HUES6 (cell line): ENCODE data around the gene ATP2B2.

ENCODE experiments used
- H3K27ac ChIP-seq: 2 replicates; pipeline ENCODE4 v1.7.0; 2013; ENCODE audit warnings: low read depth, mild to moderate bottlenecking, low read length, inconsistent platforms
- H3K27me3 ChIP-seq: 2 replicates; pipeline ENCODE4 v1.6.1; 2013; ENCODE audit warnings: low read length; ENCODE audit not compliant: control insufficient read depth, insufficient read depth
- H3K36me3 ChIP-seq: 2 replicates; pipeline ENCODE4 v1.6.1; 2013; ENCODE audit warnings: low read length; ENCODE audit not compliant: control insufficient read depth, insufficient read depth
- H3K4me1 ChIP-seq: 2 replicates; pipeline ENCODE4 v1.6.1; 2013; ENCODE audit warnings: low read length; ENCODE audit not compliant: control insufficient read depth, insufficient read depth
- H3K4me3 ChIP-seq: 2 replicates; pipeline ENCODE4 v1.5.1; 2013; ENCODE audit warnings: low read depth, low read length
- H3K9ac ChIP-seq: one replicate; pipeline ENCODE4 v1.6.1; 2013; ENCODE audit warnings: mild to moderate bottlenecking, low read length
- H3K9me3 ChIP-seq: 2 replicates; pipeline ENCODE4 v1.6.1; 2013; ENCODE audit warnings: low read depth, low read length; ENCODE audit not compliant: control insufficient read depth, insufficient read depth

Gene ATP2B2

GRCh38 chr3:10468613-10469354 lies 36.6 kb downstream of the ATP2B2 start:
- Histone ChIP-seq H3K4me3 (no peak overlapping the region), H3K36me3 (no peaks in the 10 kb centered on the region), H3K9ac (no peak overlapping the region), H3K27me3 (no peaks in the 10 kb centered on the region), H3K27ac (no peak overlapping the region), H3K4me1 (0 out of 2 replicates have a peak, but pooled peaks cover 5% of the 10 kb centered on the region), H3K9me3 (no peaks in the 10 kb centered on the region)

- no peak overlapping the region for H3K27ac ChIP-seq
- H3K4me1 ChIP-seq: 0 out of 2 replicates have a peak, but pooled peaks cover 5% of the 10 kb centered on the region
- no peaks in the 10 kb centered on the region for H3K9me3 ChIP-seq
- no peaks in the 10 kb centered on the region for H3K36me3 ChIP-seq
- no peak overlapping the region for H3K9ac ChIP-seq
- H3K4me3 ChIP-seq: no peak overlapping the region
- no peaks in the 10 kb centered on the region; the same call in 1 of the 2 replicates for H3K27me3 ChIP-seq
These were observed 37.3 kb downstream of the ATP2B2 start for GRCh38 chr3:10467904-10468612.

GRCh38 chr3:10467204-10467603 lies 38.2 kb downstream of the ATP2B2 start:
- H3K4me1 ChIP-seq: 0 out of 2 replicates have a peak, but pooled peaks cover 5% of the 10 kb centered on the region

GRCh38 chr3:10466186-10466585 lies 39.2 kb downstream of the ATP2B2 start:
- H3K27me3 ChIP-seq: no peaks in the 10 kb centered on the region; the same call in 1 of the 2 replicates
- H3K4me1 ChIP-seq: 0 out of 2 replicates have a peak, but pooled peaks cover 5% of the 10 kb centered on the region

More at GRCh38 chr3:10467204-10467603, 38.2 kb downstream of the ATP2B2 start:
- no peaks in the 10 kb centered on the region; the same call in 1 of the 2 replicates for H3K27me3 ChIP-seq
- no peak overlapping the region for H3K27ac ChIP-seq
- H3K9ac ChIP-seq: no peak overlapping the region
- no peak overlapping the region for H3K4me3 ChIP-seq
- no peaks in the 10 kb centered on the region for H3K36me3 ChIP-seq
- no peaks in the 10 kb centered on the region for H3K9me3 ChIP-seq

GRCh38 chr3:10465161-10465560 lies 40.2 kb downstream of the ATP2B2 start:
- Histone ChIP-seq H3K4me1 (no peaks in the 10 kb centered on the region), H3K9me3 (no peaks in the 10 kb centered on the region), H3K9ac (no peak overlapping the region), H3K4me3 (no peak overlapping the region), H3K36me3 (no peaks in the 10 kb centered on the region), H3K27me3 (no peaks in the 10 kb centered on the region; the same call in 1 of the 2 replicates), H3K27ac (no peak overlapping the region)

More at GRCh38 chr3:10466186-10466585, 39.2 kb downstream of the ATP2B2 start:
- Histone ChIP-seq H3K36me3 (no peaks in the 10 kb centered on the region), H3K27ac (no peak overlapping the region), H3K4me3 (no peak overlapping the region), H3K9ac (no peak overlapping the region), H3K9me3 (no peaks in the 10 kb centered on the region)

GRCh38 chr3:10463533-10464434 lies 41.6 kb downstream of the ATP2B2 start:
- no peaks in the 10 kb centered on the region for H3K9me3 ChIP-seq
- no peaks in the 10 kb centered on the region for H3K4me1 ChIP-seq

GRCh38 chr3:10462641-10463532 lies 42.5 kb downstream of the ATP2B2 start:
- Histone ChIP-seq H3K27ac (no peak overlapping the region), H3K9me3 (no peaks in the 10 kb centered on the region), H3K36me3 (no peaks in the 10 kb centered on the region), H3K27me3 (peaks cover 1% of the 10 kb centered on the region; the same call in 1 of the 2 replicates), H3K9ac (no peak overlapping the region), H3K4me1 (no peaks in the 10 kb centered on the region), H3K4me3 (no peak overlapping the region)

More at GRCh38 chr3:10463533-10464434, 41.6 kb downstream of the ATP2B2 start:
- H3K4me3 ChIP-seq: no peak overlapping the region
- H3K36me3 ChIP-seq: no peaks in the 10 kb centered on the region
- H3K27ac ChIP-seq: no peak overlapping the region
- no peaks in the 10 kb centered on the region; the same call in 1 of the 2 replicates for H3K27me3 ChIP-seq
- no peak overlapping the region for H3K9ac ChIP-seq

- no peaks in the 10 kb centered on the region for H3K9me3 ChIP-seq
- peaks cover 16% of the 10 kb centered on the region; the same call in 1 of the 2 replicates for H3K27me3 ChIP-seq
- no peak overlapping the region for H3K27ac ChIP-seq
- H3K9ac ChIP-seq: no peak overlapping the region
- H3K36me3 ChIP-seq: no peaks in the 10 kb centered on the region
- H3K4me3 ChIP-seq: no peak overlapping the region
- no peaks in the 10 kb centered on the region for H3K4me1 ChIP-seq
These were observed 44.3 kb downstream of the ATP2B2 start for GRCh38 chr3:10460951-10461545.

- H3K4me1 ChIP-seq: no peaks in the 10 kb centered on the region
These were observed 45.2 kb downstream of the ATP2B2 start for GRCh38 chr3:10459954-10460754.

More at GRCh38 chr3:10459954-10460754, 45.2 kb downstream of the ATP2B2 start:
- Histone ChIP-seq H3K9ac (no peak overlapping the region), H3K4me3 (no peak overlapping the region), H3K27me3 (peaks cover 16% of the 10 kb centered on the region; the same call in 1 of the 2 replicates), H3K9me3 (no peaks in the 10 kb centered on the region), H3K27ac (no peak overlapping the region), H3K36me3 (no peaks in the 10 kb centered on the region)
